ENCODE results near the gene ATP1B4.

ATP1B4 gene

DNA sequence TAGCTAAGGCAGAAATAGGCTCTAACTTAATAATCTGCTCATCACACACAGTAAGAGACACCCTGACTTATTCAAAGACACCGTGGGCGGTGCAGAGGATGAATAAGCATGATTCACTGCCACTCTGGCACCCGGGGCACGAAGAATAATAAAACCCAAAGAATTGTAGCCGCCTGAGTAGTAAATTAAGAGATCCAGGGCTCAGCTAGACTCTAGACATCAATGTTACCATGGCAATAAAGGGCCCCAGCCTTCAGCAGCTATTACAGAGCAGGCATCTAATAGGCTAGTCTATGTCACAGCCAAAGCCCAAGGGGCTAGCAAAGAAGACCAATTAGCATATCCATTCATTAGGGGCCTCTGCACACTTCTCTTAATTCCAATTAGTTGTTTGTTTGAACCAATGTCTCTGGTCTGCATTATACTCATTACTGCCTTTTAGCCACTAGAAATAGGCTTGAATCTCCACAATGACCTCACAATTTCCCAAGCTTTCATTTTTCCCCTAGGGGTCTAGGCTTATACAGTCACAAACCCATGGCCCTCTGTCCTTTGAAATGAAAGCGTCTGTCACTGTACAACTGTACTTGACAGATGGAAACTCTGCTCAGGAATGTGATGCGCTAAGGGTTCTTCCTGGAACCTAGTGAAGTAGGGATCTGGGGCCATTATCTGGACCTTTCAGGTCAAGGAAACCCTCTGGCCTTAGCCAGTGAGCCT, 3.0 kb upstream of the ATP1B4 start:
- TF ChIP-seq ZFX (IDR thresholded peaks at IDR 0.05), result no peak
- TF ChIP-seq, protein P1, sequence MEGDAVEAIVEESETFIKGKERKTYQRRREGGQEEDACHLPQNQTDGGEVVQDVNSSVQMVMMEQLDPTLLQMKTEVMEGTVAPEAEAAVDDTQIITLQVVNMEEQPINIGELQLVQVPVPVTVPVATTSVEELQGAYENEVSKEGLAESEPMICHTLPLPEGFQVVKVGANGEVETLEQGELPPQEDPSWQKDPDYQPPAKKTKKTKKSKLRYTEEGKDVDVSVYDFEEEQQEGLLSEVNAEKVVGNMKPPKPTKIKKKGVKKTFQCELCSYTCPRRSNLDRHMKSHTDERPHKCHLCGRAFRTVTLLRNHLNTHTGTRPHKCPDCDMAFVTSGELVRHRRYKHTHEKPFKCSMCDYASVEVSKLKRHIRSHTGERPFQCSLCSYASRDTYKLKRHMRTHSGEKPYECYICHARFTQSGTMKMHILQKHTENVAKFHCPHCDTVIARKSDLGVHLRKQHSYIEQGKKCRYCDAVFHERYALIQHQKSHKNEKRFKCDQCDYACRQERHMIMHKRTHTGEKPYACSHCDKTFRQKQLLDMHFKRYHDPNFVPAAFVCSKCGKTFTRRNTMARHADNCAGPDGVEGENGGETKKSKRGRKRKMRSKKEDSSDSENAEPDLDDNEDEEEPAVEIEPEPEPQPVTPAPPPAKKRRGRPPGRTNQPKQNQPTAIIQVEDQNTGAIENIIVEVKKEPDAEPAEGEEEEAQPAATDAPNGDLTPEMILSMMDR (conservative IDR thresholded peaks at IDR 0.05), result no peak
- H3K27ac ChIP-seq, result no peak overlapping the region

DNA sequence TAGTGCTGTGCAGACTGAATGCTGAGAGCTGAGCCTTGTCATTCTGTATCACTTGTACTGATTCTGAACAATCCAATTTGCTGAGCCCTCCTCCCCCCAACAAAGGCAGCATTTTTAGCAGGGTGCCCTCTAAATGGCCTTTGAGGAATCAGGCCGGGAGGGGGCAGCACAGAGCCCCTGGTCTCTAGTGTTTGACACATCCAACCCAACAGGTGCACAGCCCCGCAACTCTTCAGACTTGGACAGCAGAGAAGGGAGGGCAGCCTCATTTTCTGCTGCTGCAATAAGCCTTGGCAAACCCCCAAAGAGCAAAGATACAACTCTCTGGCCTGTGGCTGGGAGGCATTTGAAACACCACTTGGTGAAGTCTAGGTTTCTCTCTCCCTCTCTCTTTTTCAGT, 3.4 kb downstream of the ATP1B4 start:
- TF ChIP-seq ZFX (IDR thresholded peaks at IDR 0.05), result no peak
- TF ChIP-seq, protein P1 (conservative IDR thresholded peaks at IDR 0.05), result peak; percentile 63
- H3K27ac ChIP-seq, result no peak overlapping the region

DNA sequence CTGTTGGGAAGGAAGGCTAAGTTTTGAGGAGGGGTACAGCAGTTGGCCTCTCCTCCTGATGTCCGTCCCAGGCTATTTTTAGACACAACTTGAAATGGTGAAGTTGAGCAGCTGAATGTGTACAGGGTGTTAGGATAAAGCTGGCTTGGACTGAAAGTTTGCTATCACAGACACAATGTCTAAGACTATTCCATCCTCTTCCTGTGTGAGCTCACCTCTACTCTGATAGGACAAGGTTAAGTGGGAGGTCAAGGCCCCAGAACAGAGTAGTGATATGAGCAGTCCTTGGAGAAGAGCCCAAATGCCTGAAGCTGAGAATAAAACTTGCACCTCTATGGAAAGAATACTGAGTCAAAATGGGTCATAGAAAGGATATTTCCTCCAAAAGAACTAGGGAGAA, 4.1 kb downstream of the ATP1B4 start:
- no peak for TF ChIP-seq ZFX (IDR thresholded peaks at IDR 0.05)
- TF ChIP-seq, protein P1 (conservative IDR thresholded peaks at IDR 0.05), result no peak

DNA sequence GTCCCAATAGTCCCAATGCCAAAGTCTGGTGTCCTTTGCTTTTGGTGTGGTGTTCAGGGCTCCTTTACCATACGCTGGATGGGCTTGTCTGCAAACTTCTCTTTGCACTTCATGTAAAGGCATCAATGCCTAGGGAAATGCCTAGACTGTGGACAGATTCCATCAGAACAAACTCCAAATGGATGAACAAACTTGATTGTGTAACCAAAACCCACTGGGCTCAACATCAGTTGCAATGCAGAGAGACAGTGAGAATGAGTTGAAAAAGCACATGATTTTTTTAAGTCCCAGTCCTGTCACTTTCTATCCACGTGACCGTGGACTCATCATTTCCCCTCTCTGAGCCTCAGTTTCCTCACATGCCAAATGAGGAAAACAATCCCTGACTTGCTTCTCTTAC, 4.9 kb downstream of the ATP1B4 start:
- H3K27ac ChIP-seq, result no peak overlapping the region
- no peak for TF ChIP-seq ZFX (IDR thresholded peaks at IDR 0.05)
- TF ChIP-seq, protein P1 (conservative IDR thresholded peaks at IDR 0.05), result no peak

More for the DNA sequence above, 4.1 kb downstream of the ATP1B4 start:
- H3K27ac ChIP-seq, result no peak overlapping the region

DNA sequence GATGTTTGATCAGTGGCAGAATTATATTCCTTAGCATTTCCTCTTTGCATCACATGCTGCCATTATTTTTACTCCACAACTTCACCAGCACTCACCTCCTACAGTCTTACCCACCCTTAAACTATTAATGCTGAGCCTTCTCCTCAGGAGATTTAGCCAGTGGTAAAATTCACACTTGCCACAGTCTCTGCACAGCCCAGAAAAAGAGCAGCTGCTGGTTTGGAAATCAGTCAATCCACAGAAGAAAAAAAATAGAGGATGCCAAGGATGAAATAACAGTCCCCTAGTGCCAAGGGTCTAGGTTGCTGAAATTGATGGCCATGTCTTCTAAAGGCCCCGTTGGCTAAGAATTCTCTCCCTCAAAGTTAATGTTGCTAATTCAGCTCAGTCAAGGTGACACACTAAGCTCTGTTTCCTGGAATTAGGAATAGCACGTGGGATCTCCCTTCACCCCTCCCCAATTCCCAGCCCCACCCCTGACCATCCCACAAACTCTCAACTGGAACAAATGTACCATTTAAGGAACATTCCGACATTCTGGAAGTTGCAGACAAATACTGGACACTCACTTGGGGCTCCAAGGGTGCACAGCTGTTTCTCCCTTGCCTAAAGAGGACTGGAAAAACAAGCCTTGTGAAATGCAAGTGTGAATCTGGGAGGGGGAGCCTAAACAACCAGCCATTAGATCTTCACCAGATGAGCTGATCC, 5.7 kb downstream of the ATP1B4 start:
- no peak overlapping the region for H3K27ac ChIP-seq
- no peak for TF ChIP-seq ZFX (IDR thresholded peaks at IDR 0.05)
- TF ChIP-seq, protein P1 (conservative IDR thresholded peaks at IDR 0.05), result no peak

DNA sequence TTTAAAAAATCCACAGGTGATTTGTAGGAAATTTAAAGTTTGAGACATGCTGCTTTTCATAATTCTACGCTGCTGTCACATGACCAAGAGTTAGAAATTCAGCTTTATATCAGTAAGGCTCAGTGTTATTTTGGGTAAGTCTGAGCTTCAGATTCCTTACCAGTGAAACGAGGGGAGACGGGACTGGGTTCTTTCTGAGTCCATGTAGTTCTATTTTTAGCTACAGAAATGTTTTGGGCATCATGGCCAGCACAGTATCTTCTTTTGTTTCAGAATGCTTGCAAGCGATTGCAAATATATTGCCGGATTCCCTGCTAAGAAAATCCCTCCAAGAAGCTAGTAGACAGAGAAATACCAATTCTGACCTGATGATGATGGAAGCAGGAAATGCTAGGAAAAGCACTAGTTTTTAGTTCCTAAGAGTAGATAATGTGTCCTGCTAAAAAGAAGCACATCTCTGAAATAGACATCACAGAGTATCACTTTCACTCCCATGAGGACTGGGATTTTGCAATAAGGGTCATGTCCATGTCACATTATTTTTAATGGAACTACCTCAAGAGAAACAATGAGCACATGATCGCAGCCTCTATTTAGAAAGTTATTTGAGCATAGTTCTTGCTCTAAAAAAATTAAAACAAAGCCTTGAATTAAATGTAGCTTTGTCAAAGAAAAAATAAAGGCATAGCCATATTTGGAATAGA, 10.9 kb downstream of the ATP1B4 start:
- H3K27ac ChIP-seq, result no peak overlapping the region
- TF ChIP-seq, protein P1 (conservative IDR thresholded peaks at IDR 0.05), result no peak
- no peak for TF ChIP-seq ZFX (IDR thresholded peaks at IDR 0.05)

DNA sequence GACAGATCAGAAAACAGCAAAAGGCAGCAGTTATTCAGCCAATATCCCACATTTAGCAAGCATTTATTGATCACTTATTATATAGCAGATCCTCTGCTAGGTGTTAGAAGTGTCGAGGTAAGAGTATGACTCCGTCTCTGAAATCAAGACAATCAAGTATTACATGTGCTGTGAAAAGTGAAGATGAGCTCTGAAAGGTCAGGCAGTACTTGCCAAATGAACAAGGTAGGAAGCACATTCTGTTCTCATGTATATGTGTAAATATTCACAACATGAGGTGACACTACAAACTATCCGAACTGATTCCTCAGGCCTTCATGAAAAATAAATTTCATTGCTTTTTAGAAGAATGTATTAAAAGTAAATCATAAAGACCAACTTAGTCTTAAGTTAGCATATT, 15.3 kb downstream of the ATP1B4 start:
- no peak overlapping the region for H3K27ac ChIP-seq
- TF ChIP-seq, protein P1 (conservative IDR thresholded peaks at IDR 0.05), result no peak
- TF ChIP-seq ZFX (IDR thresholded peaks at IDR 0.05), result no peak
